Measurements from ENCODE around the gene ADAMTS4. TPM values are rescaled to one million over a fixed set of nuclear protein-coding genes. Genes with fewer than 3 reads are reported as not detected.

Gene ADAMTS4
- total and polyA plus RNA-seq, 7 donors: 0.23 to 78.2 (median 6.4) TPM

DNA sequence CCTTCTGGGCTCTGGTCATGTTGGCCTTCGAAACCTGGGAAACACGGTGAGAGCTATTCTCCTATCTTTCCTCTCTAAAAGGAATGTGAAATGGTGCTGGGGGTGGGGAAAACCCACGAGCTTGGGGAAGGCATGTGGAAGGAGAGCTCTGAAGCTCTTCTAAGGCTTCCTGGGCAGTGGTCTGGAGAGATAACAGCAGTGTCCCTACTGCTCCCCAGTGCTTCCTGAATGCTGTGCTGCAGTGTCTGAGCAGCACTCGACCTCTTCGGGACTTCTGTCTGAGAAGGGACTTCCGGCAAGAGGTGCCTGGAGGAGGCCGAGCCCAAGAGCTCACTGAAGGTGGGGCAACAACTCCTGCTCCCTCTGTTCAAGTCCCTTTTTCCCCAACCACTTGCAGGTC lies 36.8 kb downstream of the ADAMTS4 start:
- TF ChIP-seq EP300 (IDR thresholded peaks at IDR 0.05) (no peak), POLR2A (IDR thresholded peaks at IDR 0.05) (no peak), POLR2AphosphoS5 (IDR thresholded peaks at IDR 0.05) (no peak)
- TF ChIP-seq, protein P1, sequence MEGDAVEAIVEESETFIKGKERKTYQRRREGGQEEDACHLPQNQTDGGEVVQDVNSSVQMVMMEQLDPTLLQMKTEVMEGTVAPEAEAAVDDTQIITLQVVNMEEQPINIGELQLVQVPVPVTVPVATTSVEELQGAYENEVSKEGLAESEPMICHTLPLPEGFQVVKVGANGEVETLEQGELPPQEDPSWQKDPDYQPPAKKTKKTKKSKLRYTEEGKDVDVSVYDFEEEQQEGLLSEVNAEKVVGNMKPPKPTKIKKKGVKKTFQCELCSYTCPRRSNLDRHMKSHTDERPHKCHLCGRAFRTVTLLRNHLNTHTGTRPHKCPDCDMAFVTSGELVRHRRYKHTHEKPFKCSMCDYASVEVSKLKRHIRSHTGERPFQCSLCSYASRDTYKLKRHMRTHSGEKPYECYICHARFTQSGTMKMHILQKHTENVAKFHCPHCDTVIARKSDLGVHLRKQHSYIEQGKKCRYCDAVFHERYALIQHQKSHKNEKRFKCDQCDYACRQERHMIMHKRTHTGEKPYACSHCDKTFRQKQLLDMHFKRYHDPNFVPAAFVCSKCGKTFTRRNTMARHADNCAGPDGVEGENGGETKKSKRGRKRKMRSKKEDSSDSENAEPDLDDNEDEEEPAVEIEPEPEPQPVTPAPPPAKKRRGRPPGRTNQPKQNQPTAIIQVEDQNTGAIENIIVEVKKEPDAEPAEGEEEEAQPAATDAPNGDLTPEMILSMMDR (IDR thresholded peaks at IDR 0.05): no peak
- intact Hi-C loops (cut with DNase I): no loop called here
- Histone ChIP-seq H3K36me3 (peaks cover 0 to 54% (median 9%) of the 10 kb centered on the region in 4 donors), H3K9me3 (no peaks in the 10 kb centered on the region), H3K27me3 (no peaks in the 10 kb centered on the region), H3K4me3 (no peak overlapping the region), H3K4me1 (peaks cover 0 to 47% (median 41%) of the 10 kb centered on the region in 4 donors), H3K27ac (no peak overlapping the region)
- no peak for DNase-seq
- WGBS, 2 donors: 83 to 84% methylated on average over 7 of the region's 7 CpGs

GRCh38 chr1:161161652-161162051 lies 37.2 kb downstream of the ADAMTS4 start:
- no peak for TF ChIP-seq EP300 (IDR thresholded peaks at IDR 0.05)
- no peak for DNase-seq
- H3K36me3 ChIP-seq: peaks cover 0 to 57% (median 9%) of the 10 kb centered on the region in 4 donors
- no peak overlapping the region for H3K27ac ChIP-seq
- intact Hi-C loops (cut with DNase I): no loop called here
- no peaks in the 10 kb centered on the region for H3K9me3 ChIP-seq
- peaks cover 0 to 43% (median 37%) of the 10 kb centered on the region in 4 donors for H3K4me1 ChIP-seq
- WGBS, 2 donors: 88 to 92% methylated on average over 5 of the region's 5 CpGs
- H3K4me3 ChIP-seq: no peak overlapping the region
- no peaks in the 10 kb centered on the region for H3K27me3 ChIP-seq

DNA sequence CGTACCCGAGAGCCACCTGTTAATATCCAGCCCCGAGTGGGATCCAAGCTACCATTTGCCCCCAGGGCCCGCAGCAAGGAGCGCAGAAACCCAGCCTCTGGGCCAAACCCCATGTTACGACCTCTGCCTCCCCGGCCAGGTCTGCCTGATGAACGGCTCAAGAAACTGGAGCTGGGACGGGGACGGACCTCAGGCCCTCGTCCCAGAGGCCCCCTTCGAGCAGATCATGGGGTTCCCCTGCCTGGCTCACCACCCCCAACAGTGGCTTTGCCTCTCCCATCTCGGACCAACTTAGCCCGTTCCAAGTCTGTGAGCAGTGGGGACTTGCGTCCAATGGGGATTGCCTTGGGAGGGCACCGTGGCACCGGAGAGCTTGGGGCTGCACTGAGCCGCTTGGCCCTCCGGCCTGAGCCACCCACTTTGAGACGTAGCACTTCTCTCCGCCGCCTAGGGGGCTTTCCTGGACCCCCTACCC lies 38.1 kb downstream of the ADAMTS4 start:
- peak overlapping the region in 3 of 4 donors; percentile 86 to 93 (median 92) for H3K27ac ChIP-seq
- no peak for DNase-seq
- no peaks in the 10 kb centered on the region for H3K9me3 ChIP-seq

DNA sequence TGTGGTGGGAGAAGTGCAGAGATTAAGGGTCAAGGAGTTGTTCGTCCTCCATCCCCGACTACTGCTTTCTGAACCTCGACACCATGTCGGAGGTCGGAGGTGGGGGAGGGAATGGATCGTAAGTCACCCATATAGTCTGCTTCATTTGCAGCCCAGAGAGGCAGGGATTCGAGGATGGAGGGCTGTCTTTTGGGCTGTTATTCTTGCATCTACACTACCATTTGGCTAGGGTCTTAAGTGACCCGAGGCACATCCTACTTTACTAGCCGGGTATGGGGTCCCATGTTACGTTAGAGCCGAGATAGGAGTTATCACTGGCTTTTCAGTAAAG lies 39.0 kb downstream of the ADAMTS4 start:
- DNase-seq: no peak
- H3K4me3 ChIP-seq: peak overlapping the region; percentile 82 to 97 (median 93)
- H3K9me3 ChIP-seq: no peaks in the 10 kb centered on the region
- intact Hi-C loops (cut with DNase I): loop anchor here (2.0 to 5.0 kb wide), 2 partner anchors 27 to 43 kb away; partner anchors contain the start of genes DEDD, NIT1 and PFDN2
- peaks cover 0 to 37% (median 33%) of the 10 kb centered on the region in 4 donors for H3K4me1 ChIP-seq
- peaks cover 0 to 55% (median 9%) of the 10 kb centered on the region in 4 donors for H3K36me3 ChIP-seq
- TF ChIP-seq POLR2A (IDR thresholded peaks at IDR 0.05) (no peak), EP300 (IDR thresholded peaks at IDR 0.05) (no peak)
- WGBS, 2 donors: 7 to 12% methylated on average over 11 of the region's 11 CpGs
- no peaks in the 10 kb centered on the region for H3K27me3 ChIP-seq
- H3K27ac ChIP-seq: peak overlapping the region; percentile 86 to 93 (median 90)

More for the DNA sequence above, 38.1 kb downstream of the ADAMTS4 start:
- Histone ChIP-seq H3K4me3 (no peak overlapping the region), H3K27me3 (no peaks in the 10 kb centered on the region), H3K4me1 (peaks cover 0 to 41% (median 36%) of the 10 kb centered on the region in 4 donors), H3K36me3 (peaks cover 0 to 57% (median 9%) of the 10 kb centered on the region in 4 donors)
- 95% methylated on average over 22 of the region's 22 CpGs for WGBS, 2 donors
- TF ChIP-seq, protein P1 (IDR thresholded peaks at IDR 0.05): no peak
- intact Hi-C loops (cut with DNase I): no loop called here

DNA sequence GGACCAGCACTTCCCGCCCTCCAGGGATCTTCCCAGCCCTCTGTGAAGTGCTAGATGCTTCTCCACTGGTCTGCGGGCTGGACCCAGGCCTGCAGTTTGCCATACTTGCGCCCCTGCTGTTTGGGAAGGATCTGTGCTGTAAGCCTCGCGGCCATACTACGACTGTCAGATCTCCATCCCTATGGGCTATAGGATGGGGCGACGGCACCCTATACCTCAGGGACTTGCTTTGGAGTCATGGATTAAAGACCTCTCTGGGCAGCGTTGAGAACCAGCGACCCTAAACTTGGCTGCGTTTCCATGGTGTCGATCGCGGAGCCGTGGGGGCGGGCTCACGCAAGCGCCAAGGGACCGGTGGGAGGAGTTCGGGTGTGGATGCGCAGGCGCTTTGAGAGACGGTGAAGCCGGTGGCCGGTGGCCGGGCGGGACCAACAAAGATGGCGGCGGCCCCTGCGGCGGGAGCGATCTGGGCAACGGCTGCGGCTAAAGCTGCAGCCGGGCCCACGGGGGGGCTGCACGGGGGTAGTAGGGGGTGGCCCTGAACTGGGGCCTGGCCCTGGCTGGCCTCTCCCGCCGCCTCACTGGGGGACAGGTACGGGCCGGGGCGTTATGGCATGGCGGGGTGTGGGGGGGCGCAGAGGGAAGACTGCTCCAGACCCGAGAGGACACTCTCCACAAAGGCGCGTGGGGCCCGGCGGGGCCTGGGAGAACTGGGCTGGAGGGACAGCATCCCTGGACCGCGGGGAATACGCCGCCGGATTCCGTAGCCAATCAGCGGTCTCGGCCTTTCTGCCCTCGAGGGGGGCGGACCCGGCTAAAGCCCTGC lies 39.6 kb downstream of the ADAMTS4 start, which contains the start of gene USP21:
Gene USP21 (plus strand): TSS at position 414 of the 826 bp plus-strand sequence. CDS start 1,141 bp downstream, outside the sequence.
- H3K4me1 ChIP-seq: peaks cover 0 to 42% (median 39%) of the 10 kb centered on the region in 4 donors

More for the DNA sequence above, 39.6 kb downstream of the ADAMTS4 start, which contains the start of gene USP21:
- Histone ChIP-seq H3K9me3 (no peaks in the 10 kb centered on the region), H3K36me3 (peaks cover 0 to 50% (median 9%) of the 10 kb centered on the region in 4 donors), H3K4me3 (peak within 1 kb of the TSS; percentile 82 to 97 (median 93)), H3K27me3 (no peaks in the 10 kb centered on the region), H3K27ac (peak within 1 kb of the TSS; percentile 86 to 93 (median 90))
- TF ChIP-seq EP300 (IDR thresholded peaks at IDR 0.05) (no peak), POLR2AphosphoS5 (IDR thresholded peaks at IDR 0.05) (peak in 3 of 4 donors; percentile 50 to 78 (median 71)), POLR2A (IDR thresholded peaks at IDR 0.05) (peak; percentile 47 to 52)
- TF ChIP-seq, protein P1 (IDR thresholded peaks at IDR 0.05): peak in 2 of 4 experiments; percentile 17 to 32
- 1 to 3% methylated on average over 60 of the region's 60 CpGs for WGBS, 2 donors
- peak; percentile 96 for DNase-seq
- intact Hi-C loops (cut with DNase I): loop anchor here (2.0 to 5.0 kb wide), 2 partner anchors 26 to 42 kb away; partner anchors contain the start of genes DEDD, NIT1 and PFDN2

All from sigmoid colon (tissue), 7 donors.